NCI-H2081 (cell line): ENCODE data around the gene ARHGAP8.
"Not testable (repeated sequence)": the region's sequence is repeated elsewhere in the genome, so short reads cannot be mapped to it uniquely, and the experiment has no call there.

Source experiments
- DNase-seq, 2 experiments: peaks; one replicate each; lab custom pipeline; 2025; lab: John Stamatoyannopoulos, UW

ARHGAP8 gene

GRCh38 chr22:44858819-44859218, 106.4 kb downstream of the ARHGAP8 start:
- not testable (repeated sequence) for DNase-seq

- DNase-seq, result no peak
Observed at GRCh38 chr22:44859641-44860040, 107.3 kb downstream of the ARHGAP8 start.

- no peak for DNase-seq
Observed at GRCh38 chr22:44860311-44860710, 107.9 kb downstream of the ARHGAP8 start.

GRCh38 chr22:44861245-44861644, 108.9 kb downstream of the ARHGAP8 start:
- DNase-seq, result no peak

GRCh38 chr22:44862281-44862680, 109.9 kb downstream of the ARHGAP8 start:
- DNase-seq, result no peak

GRCh38 chr22:44862981-44863860, 110.8 kb downstream of the ARHGAP8 start:
- no peak for DNase-seq

- no peak for DNase-seq
Observed at GRCh38 chr22:44865193-44866057, 113.0 kb downstream of the ARHGAP8 start.

GRCh38 chr22:44869196-44869595, 116.8 kb downstream of the ARHGAP8 start:
- no peak for DNase-seq

GRCh38 chr22:44870021-44870420, 117.6 kb downstream of the ARHGAP8 start:
- peak in 1 of 2 experiments; percentile 27 for DNase-seq

GRCh38 chr22:44871782-44872181, 119.4 kb downstream of the ARHGAP8 start:
- DNase-seq, result no peak

- no peak for DNase-seq
Observed at GRCh38 chr22:44876921-44877320, 124.5 kb downstream of the ARHGAP8 start.

- DNase-seq, result no peak
Observed at GRCh38 chr22:44878483-44879300, 126.3 kb downstream of the ARHGAP8 start.

GRCh38 chr22:44879301-44879680, 126.9 kb downstream of the ARHGAP8 start:
- no peak for DNase-seq

- no peak for DNase-seq
Observed at GRCh38 chr22:44880610-44881290, 128.4 kb downstream of the ARHGAP8 start.

- no peak for DNase-seq
Observed at GRCh38 chr22:44881624-44882023, 129.2 kb downstream of the ARHGAP8 start.

GRCh38 chr22:44882226-44882905, 130.0 kb downstream of the ARHGAP8 start:
- no peak for DNase-seq

- no peak for DNase-seq
Observed at GRCh38 chr22:44883011-44883421, 130.6 kb downstream of the ARHGAP8 start.

GRCh38 chr22:44884562-44884961, 132.2 kb downstream of the ARHGAP8 start:
- DNase-seq, result no peak

- no peak for DNase-seq
Observed at GRCh38 chr22:44884968-44885805, 132.8 kb downstream of the ARHGAP8 start.

GRCh38 chr22:44885806-44886360, 133.5 kb downstream of the ARHGAP8 start:
- DNase-seq, result no peak
